ENCODE results near the gene MIEN1. TPM values are rescaled to one million over a fixed set of nuclear protein-coding genes. Genes with fewer than 3 reads are reported as not detected.

The MIEN1 gene
- total and polyA plus RNA-seq, 2 donors (not counting 1 experiment from before 2014, with no cell fraction given), result 41.1 to 63.2 TPM

DNA sequence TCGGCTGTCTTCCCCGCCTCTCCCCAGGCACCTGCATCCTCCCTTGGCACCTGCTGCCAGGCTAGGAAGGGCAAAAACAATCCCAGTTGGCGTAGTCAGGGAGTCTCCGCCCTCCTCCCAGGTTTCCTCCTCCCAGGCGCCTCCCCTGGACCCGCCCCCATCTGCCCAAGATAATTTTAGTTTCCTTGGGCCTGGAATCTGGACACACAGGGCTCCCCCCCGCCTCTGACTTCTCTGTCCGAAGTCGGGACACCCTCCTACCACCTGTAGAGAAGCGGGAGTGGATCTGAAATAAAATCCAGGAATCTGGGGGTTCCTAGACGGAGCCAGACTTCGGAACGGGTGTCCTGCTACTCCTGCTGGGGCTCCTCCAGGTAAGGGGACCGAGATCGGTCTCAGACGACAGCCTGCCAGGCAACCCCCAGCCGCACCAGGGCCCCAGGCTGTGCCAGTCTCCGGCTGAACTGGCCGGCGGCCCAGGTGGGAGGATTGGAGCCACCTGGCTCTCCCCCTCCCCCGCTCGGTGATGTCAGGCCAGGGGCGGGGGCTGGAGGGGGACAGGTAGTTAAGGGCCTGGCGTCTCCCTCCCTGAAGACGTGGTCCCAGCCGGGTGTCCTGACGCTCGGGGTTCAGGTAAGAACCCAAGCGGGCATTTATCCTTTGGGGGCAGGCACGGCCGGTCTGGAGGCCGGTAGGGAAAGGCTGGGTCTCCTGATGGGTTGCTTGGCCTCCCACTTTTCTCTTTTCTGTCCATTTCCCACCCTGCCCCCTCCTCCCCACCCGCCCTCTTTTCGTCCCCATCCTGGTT lies 7.6 kb upstream of the MIEN1 start, which contains the start of gene GRB7:
Gene GRB7 (plus strand): TSS at position 179 of the 808 bp plus-strand sequence. CDS start 4,364 bp downstream, outside the sequence.
- Mint-ChIP-seq H3K4me3 (peak within 1 kb of the TSS; percentile 80), H3K9me3 (ENCODE audit: insufficient read depth) (no peaks in the 10 kb centered on the region), H3K27ac (peak within 1 kb of the TSS; percentile 41), H3K4me1 (peaks cover 33% of the 10 kb centered on the region), H3K27me3 (peaks cover 30% of the 10 kb centered on the region)
- H3K79me2 ChIP-seq (ENCODE audit: control insufficient read depth, insufficient read depth, low read length), result peaks cover 2% of the 10 kb centered on the region
- peaks cover 0 to 34% (median 12%) of the 10 kb centered on the region in 4 experiments for H3K27me3 ChIP-seq (replicated peaks in 1 of 4; ENCODE audit: control extremely low read depth in 1 of 4, control insufficient read depth in 3 of 4, insufficient read depth in 4 of 4, low read length in 3 of 4)
- TF ChIP-seq EZH2 (IDR thresholded peaks at IDR 0.05; ENCODE audit: borderline replicate concordance, insufficient read depth, low read depth, low read length, poor library complexity, severe bottlenecking), result peak; percentile 52
- TF ChIP-seq, protein P1, sequence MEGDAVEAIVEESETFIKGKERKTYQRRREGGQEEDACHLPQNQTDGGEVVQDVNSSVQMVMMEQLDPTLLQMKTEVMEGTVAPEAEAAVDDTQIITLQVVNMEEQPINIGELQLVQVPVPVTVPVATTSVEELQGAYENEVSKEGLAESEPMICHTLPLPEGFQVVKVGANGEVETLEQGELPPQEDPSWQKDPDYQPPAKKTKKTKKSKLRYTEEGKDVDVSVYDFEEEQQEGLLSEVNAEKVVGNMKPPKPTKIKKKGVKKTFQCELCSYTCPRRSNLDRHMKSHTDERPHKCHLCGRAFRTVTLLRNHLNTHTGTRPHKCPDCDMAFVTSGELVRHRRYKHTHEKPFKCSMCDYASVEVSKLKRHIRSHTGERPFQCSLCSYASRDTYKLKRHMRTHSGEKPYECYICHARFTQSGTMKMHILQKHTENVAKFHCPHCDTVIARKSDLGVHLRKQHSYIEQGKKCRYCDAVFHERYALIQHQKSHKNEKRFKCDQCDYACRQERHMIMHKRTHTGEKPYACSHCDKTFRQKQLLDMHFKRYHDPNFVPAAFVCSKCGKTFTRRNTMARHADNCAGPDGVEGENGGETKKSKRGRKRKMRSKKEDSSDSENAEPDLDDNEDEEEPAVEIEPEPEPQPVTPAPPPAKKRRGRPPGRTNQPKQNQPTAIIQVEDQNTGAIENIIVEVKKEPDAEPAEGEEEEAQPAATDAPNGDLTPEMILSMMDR (IDR thresholded peaks at IDR 0.05), result no peak
- POLR2A ChIA-PET, result interaction anchor here (0.6 kb wide), 1 partner anchor 15 kb away, joined by 3 read pairs; no protein-coding TSS in a partner anchor
- H3K27ac ChIP-seq (ENCODE audit: low read length in 2 of 2), result no peak within 1 kb of the TSS
- ATAC-seq (ENCODE audit: low read depth) (peak; percentile 31), DNase-seq (peak; percentile 47)
- H3K9ac ChIP-seq (ENCODE audit: low read length), result peak within 1 kb of the TSS; percentile 50
- H3K36me3 ChIP-seq (replicated peaks in 1 of 2; ENCODE audit: control extremely low read depth in 1 of 2, control insufficient read depth in 1 of 2, extremely low read depth in 1 of 2, insufficient read depth in 2 of 2, low read length in 1 of 2), result no peaks in the 10 kb centered on the region
- H3K4me2 ChIP-seq (replicated peaks; ENCODE audit: low read depth, low read length, poor library complexity, severe bottlenecking), result peak within 1 kb of the TSS; percentile 82
- H3K4me1 ChIP-seq (ENCODE audit: control insufficient read depth in 2 of 2, insufficient read depth in 2 of 2, low read length in 2 of 2), result peaks cover 32 to 35% of the 10 kb centered on the region in 2 donors
- intact Hi-C loops (cut with micrococcal nuclease), result no loop called here
- no peaks in the 10 kb centered on the region for H4K20me1 ChIP-seq (ENCODE audit: control insufficient read depth, insufficient read depth, low read length, poor library complexity, severe bottlenecking)
- peaks cover 0 to 7% (median 0%) of the 10 kb centered on the region in 3 donors for H3K9me3 ChIP-seq (ENCODE audit: control extremely low read depth in 1 of 3, control insufficient read depth in 2 of 3, insufficient read depth in 1 of 3, low read length in 2 of 3)
- CTCF ChIA-PET, result interaction anchor here (2.0 kb wide), 1 partner anchor 117 kb away, joined by 8 read pairs; no protein-coding TSS in a partner anchor
- peak within 1 kb of the TSS; percentile 77 for H2AFZ ChIP-seq (ENCODE audit: insufficient read depth, low read depth, low read length, poor library complexity, severe bottlenecking)
- H3K4me3 ChIP-seq (ENCODE audit: control extremely low read depth in 1 of 5, extremely low read depth in 1 of 5, insufficient read depth in 1 of 5, low read depth in 2 of 5, low read length in 4 of 5), result peak within 1 kb of the TSS in 4 of 5 experiments; percentile 33 to 58 (median 42)
- 15% methylated on average over 26 of the region's 34 CpGs for WGBS (ENCODE audit: insufficient coverage)
